NCI-H1048 (cell line): ENCODE data around the gene RIOX2.
"Not testable (repeated sequence)": the region's sequence is repeated elsewhere in the genome, so short reads cannot be mapped to it uniquely, and the experiment has no call there.

Experiments
- DNase-seq: peaks from one replicate; lab custom pipeline; 2025; lab: John Stamatoyannopoulos, UW

The RIOX2 gene

DNA sequence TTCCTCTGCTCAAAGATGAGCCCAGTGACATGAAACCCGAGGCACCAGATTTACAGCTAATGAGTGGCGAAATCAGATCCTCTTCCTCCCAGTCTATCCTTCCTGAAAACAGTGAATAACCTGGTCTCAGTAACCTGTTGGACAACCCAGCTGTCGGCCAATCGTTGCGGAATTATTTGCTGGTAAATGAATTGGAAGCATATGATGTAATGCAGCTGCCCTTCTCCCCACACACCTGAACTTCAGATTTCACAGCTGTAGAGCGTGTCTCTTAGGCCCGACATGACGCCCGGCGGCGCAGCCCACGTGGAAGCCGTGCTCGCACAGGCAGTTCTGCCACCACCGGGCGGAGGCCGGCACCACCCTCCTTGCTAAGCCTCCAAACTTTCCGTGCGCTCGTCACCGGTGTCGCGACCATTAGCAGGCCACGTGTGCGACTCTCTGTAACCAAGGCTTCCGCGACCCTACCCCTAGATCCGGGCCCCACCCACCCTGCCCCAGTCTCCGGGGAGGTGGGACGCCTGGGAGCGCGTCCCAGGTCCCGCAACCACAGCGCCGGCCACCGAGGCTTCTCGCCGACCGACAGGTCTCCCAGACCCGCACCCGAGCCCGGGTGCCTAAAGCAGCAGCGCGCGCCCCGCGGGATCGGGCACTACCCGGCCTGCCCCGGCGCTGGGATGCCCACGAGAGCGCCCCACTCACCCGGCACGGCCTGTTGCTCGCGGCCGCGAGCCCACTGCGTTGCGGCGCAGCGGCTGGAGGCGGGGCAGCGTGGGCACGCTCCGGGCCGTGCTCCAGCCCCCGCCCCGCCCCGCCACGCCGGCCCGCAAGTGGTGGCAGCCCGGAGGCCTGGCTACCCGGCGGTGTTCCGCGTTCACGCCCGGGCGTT, at the start of gene RIOX2:
RIOX2 (minus strand) TSS at position 753 of the 889 bp plus-strand sequence. CDS start 4,838 bp downstream, outside the sequence.
- DNase-seq = peak; percentile 13

DNA sequence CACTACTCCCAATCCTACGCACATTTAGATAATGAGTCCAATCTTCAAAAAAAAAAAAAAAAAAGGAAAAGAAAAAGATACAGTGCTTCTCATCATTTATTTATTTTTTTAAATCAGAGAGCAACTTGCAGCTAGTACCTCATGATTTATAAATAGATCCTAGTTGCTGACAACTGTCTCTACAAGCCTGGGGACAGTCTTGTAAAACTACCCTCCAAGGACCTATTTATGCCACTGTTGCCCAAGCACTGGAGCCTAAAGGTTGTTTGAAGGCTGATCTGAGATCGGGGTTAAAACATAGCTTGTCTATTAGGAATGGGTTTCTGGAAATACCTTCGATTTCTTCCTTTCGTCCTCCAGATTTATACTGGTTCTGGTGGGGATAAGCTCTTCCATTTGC, 48.2 kb upstream of the RIOX2 start:
- no peak for DNase-seq

DNA sequence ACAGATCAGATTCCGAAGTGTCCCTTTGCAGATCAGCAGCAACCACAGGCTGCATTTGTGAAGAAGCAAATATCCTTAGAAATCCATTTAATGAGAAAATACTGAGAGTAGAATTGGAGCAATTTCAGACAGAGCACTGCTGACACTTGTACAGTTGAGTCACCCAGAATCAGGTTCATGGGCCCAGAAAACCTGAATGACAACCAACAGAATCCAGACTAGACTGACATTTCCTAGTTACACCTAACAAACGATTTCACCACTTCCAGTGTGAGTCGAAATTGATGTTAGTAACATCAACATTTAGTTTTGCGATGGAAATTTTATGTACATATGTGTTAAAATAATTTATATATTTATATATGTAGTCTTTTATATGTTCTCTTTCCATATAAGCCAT, 46.1 kb upstream of the RIOX2 start:
- no peak for DNase-seq

DNA sequence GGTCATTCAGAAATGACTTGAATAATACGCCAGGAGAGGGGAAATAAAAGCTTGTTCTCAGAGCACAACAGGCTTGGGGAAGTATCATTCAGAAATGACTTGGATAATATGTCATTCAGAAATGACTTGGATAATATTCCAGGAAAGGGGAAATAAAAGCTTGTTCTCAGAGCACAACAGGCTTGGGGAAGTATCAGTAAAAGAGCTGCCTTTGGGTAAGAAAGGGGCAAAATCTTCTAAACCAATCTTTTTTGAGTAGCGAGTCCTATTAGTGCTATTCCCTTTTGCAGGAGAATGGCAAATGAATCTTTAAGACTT, 42.0 kb upstream of the RIOX2 start:
- no peak for DNase-seq

GRCh38 chr3:98013411-98014267, 41.4 kb upstream of the RIOX2 start:
- no peak for DNase-seq

DNA sequence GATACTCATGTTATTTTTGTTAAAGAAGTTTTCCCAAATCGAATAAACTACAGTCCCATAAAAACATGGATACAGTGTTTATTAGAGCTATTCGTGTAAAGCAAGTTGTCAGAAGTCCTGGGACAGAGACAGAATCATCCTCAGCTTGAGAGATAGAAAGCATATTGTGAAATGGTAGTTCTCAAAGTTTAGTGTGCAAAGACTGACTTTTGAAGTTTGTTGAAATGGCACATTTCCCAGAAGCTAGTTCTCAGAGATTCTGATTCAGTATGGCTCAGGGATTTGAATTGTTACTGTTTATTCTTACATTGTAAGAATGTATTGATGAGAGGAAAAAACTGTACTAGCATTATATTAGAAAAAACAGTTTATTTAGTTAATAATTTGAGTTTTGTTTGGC, 40.7 kb upstream of the RIOX2 start:
- DNase-seq = no peak

- DNase-seq = not testable (repeated sequence)
Measured at GRCh38 chr3:98010883-98011449, 38.7 kb upstream of the RIOX2 start.

DNA sequence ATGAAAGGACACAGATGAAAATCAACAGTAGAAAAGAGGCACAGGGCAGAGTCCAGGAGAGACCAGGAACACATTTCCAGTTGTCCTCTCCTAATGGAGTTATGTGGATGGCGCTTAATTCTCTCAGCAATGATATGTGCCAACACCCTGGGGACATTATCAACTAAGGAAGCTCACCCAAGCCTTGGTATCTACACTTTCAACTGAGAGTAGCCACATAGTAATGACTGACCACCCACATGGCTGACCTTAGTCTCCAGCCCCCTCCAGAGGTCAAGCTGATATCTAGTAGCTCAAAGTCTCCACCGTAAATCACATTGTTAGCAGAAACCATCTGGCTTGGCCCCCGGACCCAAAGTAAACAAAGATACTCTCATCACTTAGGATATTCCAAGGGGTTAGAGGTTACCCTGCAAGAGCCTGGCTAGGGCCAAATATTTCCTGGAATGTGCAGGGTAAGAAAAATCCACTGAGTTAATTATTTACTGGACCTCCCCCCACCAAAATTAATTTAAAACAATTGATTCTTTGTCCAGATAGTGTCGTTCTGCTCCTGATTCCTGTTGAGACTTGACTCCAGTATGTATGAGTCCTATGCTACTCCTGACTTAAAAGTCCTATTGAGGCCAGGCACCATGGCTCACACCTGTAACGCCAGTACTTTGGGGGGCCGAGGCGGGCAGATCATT, 38.1 kb upstream of the RIOX2 start:
- DNase-seq = no peak

GRCh38 chr3:98008855-98009254, 36.6 kb upstream of the RIOX2 start:
- no peak for DNase-seq

DNA sequence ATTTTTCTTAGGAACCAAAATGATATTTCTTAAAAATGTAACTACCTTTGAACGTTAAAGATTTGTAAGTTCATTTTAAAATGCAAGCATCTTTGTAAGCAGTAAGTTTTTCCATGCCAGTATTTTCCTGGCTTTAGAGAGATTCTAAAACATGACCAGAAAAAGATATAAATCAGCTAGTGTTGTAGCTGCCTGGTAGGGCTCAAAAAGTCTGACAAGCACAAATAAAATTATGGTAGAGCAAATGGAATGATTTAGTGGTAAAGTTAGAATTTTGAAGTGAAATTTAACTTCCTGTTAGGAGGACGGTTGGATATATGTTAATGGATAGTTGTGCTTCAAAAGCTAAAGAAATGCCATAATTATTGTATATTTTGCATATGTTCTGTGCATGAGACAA, 33.2 kb upstream of the RIOX2 start:
- no peak for DNase-seq

- DNase-seq = no peak
Measured at GRCh38 chr3:98004721-98005120, 32.5 kb upstream of the RIOX2 start.

DNA sequence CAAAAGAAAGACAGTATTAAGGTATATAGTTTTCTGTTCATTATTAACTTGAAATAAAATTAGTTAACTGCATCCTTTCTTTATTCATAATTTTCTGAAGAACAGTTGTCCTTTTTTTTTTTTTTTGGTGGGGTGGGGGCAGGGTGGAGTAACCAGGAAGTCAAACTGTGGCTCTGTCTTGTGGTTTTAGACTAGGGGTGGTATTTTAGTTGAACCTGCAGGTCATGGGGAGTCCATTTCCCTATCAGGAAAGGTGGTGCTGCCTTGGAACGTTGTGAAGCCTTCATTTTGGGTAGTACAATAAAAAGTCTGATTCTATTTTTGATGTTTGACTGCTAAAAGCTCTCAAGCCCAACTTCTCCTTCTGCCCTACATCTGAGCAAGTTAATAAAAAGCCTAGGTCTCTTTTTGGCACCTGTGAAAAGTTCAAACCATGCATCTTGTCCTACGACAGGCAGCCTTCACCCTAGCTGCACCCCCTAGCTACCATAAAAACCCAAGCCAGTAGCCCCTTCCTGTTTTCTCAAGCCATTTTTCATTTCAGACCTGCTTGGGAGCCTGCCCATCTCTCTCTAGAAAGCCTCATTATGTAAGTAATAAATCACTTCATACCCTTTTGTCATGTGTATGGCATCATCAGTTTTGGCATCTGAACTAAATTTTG, 31.2 kb upstream of the RIOX2 start:
- DNase-seq = no peak

- DNase-seq = no peak
Measured at GRCh38 chr3:98002717-98003116, 30.5 kb upstream of the RIOX2 start.

- no peak for DNase-seq
Measured at GRCh38 chr3:97999994-98000393, 27.8 kb upstream of the RIOX2 start.

- DNase-seq = no peak
Measured at GRCh38 chr3:97999103-97999502, 26.9 kb upstream of the RIOX2 start.

- no peak for DNase-seq
Measured at GRCh38 chr3:97996988-97997387, 24.8 kb upstream of the RIOX2 start.

GRCh38 chr3:97994328-97994945, 22.2 kb upstream of the RIOX2 start:
- DNase-seq = no peak

- DNase-seq = no peak
Measured at GRCh38 chr3:97993526-97993925, 21.3 kb upstream of the RIOX2 start.

DNA sequence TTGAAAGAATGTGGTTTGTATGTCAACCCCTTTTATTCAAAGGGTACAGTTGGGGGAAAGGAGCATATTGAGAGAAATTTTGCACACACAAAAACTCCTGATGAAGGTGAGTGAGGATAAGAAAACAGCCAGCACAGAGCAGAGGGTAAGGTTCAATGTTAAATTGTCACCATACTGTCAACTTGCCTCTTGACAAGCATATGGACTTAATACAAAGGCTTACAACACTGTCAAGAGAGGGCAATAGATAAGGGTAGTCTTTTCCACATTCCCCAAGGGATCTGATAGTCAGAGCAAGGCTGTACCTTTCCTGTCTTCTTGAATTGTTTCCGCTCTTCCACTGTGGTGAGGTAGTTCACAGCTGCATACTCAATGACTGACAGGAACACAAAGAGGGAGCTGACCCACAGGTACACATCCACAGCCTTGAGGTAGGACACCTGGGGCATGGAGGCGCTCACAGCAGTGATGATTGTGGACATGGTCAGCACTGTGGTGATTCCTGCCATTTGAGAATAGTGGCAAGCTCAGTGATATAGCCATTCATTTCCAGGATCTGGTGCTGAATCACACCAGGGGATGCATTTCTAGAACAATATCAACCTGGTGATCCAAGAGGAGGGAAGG, 20.4 kb upstream of the RIOX2 start:
- DNase-seq = no peak

GRCh38 chr3:97991293-97991682, 19.1 kb upstream of the RIOX2 start:
- no peak for DNase-seq
